EH (cell line): ENCODE measurements around the gene CDH23.
A peak's percentile ranks its signal among the peaks of the same experiment; 100 is the strongest.
"Not testable (repeated sequence)": the region's sequence is repeated elsewhere in the genome, so short reads cannot be mapped to it uniquely, and the experiment has no call there.

ENCODE experiments used
- DNase-seq: peaks from one replicate; pipeline ENCODE4 v3.0.0-alpha.2; 2015; ENCODE audit warnings: low read depth

CDH23 gene

GRCh38 chr10:71396711-71397295 lies at the start of gene CDH23:
Gene CDH23, plus strand, starts transcription at chr10:71396920. Its CDS starts 42,912 bp downstream, at chr10:71439832.
- DNase-seq = peak; percentile 5

- peak; percentile 10 for DNase-seq
Observed at GRCh38 chr10:71347587-71348395, 48.9 kb upstream of the CDH23 start.

- no peak for DNase-seq
Observed at GRCh38 chr10:71348850-71349249, 47.9 kb upstream of the CDH23 start.

GRCh38 chr10:71349406-71349805 lies 47.3 kb upstream of the CDH23 start:
- DNase-seq = no peak

GRCh38 chr10:71351087-71351486 lies 45.6 kb upstream of the CDH23 start:
- DNase-seq = no peak

GRCh38 chr10:71351628-71352319 lies 44.9 kb upstream of the CDH23 start:
- DNase-seq = no peak

- no peak for DNase-seq
Observed at GRCh38 chr10:71353639-71354038, 43.1 kb upstream of the CDH23 start.

GRCh38 chr10:71354776-71355175 lies 41.9 kb upstream of the CDH23 start:
- no peak for DNase-seq

GRCh38 chr10:71355886-71356285 lies 40.8 kb upstream of the CDH23 start:
- DNase-seq = no peak

GRCh38 chr10:71357792-71358265 lies 38.9 kb upstream of the CDH23 start:
- DNase-seq = peak; percentile 19

- DNase-seq = no peak
Observed at GRCh38 chr10:71358277-71358676, 38.4 kb upstream of the CDH23 start.

GRCh38 chr10:71358906-71359305 lies 37.8 kb upstream of the CDH23 start:
- not testable (repeated sequence) for DNase-seq

- no peak for DNase-seq
Observed at GRCh38 chr10:71359364-71360046, 37.2 kb upstream of the CDH23 start.

GRCh38 chr10:71360735-71361134 lies 36.0 kb upstream of the CDH23 start:
- DNase-seq = no peak

- no peak for DNase-seq
Observed at GRCh38 chr10:71361581-71361980, 35.1 kb upstream of the CDH23 start.

GRCh38 chr10:71362141-71362540 lies 34.6 kb upstream of the CDH23 start:
- no peak for DNase-seq

GRCh38 chr10:71363936-71364335 lies 32.8 kb upstream of the CDH23 start:
- no peak for DNase-seq

GRCh38 chr10:71365366-71365765 lies 31.4 kb upstream of the CDH23 start:
- DNase-seq = no peak

GRCh38 chr10:71366690-71367089 lies 30.0 kb upstream of the CDH23 start:
- DNase-seq = no peak

GRCh38 chr10:71367271-71367670 lies 29.4 kb upstream of the CDH23 start:
- peak; percentile 9 for DNase-seq

- no peak for DNase-seq
Observed at GRCh38 chr10:71368176-71368575, 28.5 kb upstream of the CDH23 start.

- no peak for DNase-seq
Observed at GRCh38 chr10:71368643-71369042, 28.1 kb upstream of the CDH23 start.
